Left ventricle myocardium inferior (tissue), 1 donor: ENCODE measurements around the gene SRSF5. TPM values are rescaled to one million over a fixed set of nuclear protein-coding genes. Genes with fewer than 3 reads are reported as not detected.
"Not testable (repeated sequence)": the region's sequence is repeated elsewhere in the genome, so short reads cannot be mapped to it uniquely, and the experiment has no call there.

ENCODE experiments used
- DNase-seq: peaks from one replicate; pipeline ENCODE4 v3.0.0-alpha.2; 2020
- H3K27ac ChIP-seq: fragments of 200-600 bp; replicated peaks from 2 replicates; pipeline ENCODE4 v1.8.0; 2021
- H3K27me3 ChIP-seq: fragments of 200-600 bp; 2 replicates; pipeline ENCODE4 v1.8.0; 2021; ENCODE audit warnings: low read depth
- H3K36me3 ChIP-seq: fragments of 200-600 bp; 2 replicates; pipeline ENCODE4 v1.8.0; 2021
- H3K4me1 ChIP-seq: fragments of 200-600 bp; 2 replicates; pipeline ENCODE4 v1.8.0; 2021
- H3K4me3 ChIP-seq: fragments of 200-600 bp; 2 replicates; pipeline ENCODE4 v1.8.0; 2021; ENCODE audit warnings: mild to moderate bottlenecking, moderate library complexity
- H3K9me3 ChIP-seq: fragments of 200-600 bp; replicated peaks from 2 replicates; pipeline ENCODE4 v1.8.0; 2021
- intact Hi-C: fragments of 100-400 bp; cut with micrococcal nuclease; formaldehyde crosslinking; loops from one replicate; pipeline ENCODE4 v1.11.0; 2022
- long read RNA-seq: library from polyadenylated mRNA; unstranded; transcript quantifications from one replicate; pipeline ENCODE4 v2.0.0, GENCODE V29; 2021
- total RNA-seq: library from RNA; stranded (reverse); fragmentation: NEBNext Ultra II Directional; extraction: Animal tissue kit (Norgen Biotek cat#: 25700); gene quantifications from one replicate; pipeline ENCODE4 v1.2.1, GENCODE V29; 2021
- TF ChIP-seq, protein P1 (sequence below): fragments of 200-600 bp; IDR thresholded peaks from 2 replicates; pipeline ENCODE4 v1.8.0; 2021; ENCODE audit warnings: antibody characterized with exemption, mild to moderate bottlenecking, borderline replicate concordance
- donor health status: DM: no; HTN: yes; CAD: no; lungs with severe emphysema.

Gene SRSF5
- total RNA-seq = 167 TPM
- long read RNA-seq, transcript SRSF5-201 (8 exons, 1,638 nt) = minor isoform, 7 of 99 reads
- long read RNA-seq, transcript SRSF5-217 (8 exons, 1,500 nt) = major isoform, 18 of 99 reads
- long read RNA-seq, partial matches to known transcripts = 7 of 99 reads
- long read RNA-seq, other reads (novel, unspliced or antisense) = 63 of 99 reads

DNA sequence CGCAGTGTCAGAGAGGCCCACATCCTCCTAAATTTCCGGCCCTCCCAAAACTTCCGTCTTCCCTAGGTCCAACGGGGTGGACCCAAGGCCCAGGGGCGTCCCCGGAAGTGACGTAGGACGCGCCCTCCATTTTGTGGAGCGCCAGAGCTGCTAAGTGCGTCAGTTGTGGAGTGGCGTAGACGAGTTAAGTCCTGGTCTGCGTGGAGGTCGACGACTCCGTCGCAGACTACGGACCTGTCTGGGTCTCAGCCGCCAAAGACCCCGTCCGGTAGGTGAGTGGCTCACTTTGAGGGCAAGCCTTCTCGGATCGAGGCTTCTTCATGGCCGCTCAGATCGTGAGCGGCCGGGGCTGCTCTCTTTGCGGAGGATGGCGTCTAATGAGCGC, at the start of gene SRSF5:
Gene SRSF5 (plus strand): TSS at position 159 of the 385 bp plus-strand sequence. CDS start 1,015 bp downstream, outside the sequence.
- Histone ChIP-seq H3K4me1 (peaks cover 59% of the 10 kb centered on the region), H3K27ac (peak within 1 kb of the TSS; percentile 97), H3K9me3 (no peaks in the 10 kb centered on the region), H3K27me3 (no peaks in the 10 kb centered on the region), H3K4me3 (peak within 1 kb of the TSS; percentile 78), H3K36me3 (peaks cover 43% of the 10 kb centered on the region)
- TF ChIP-seq, protein P1, sequence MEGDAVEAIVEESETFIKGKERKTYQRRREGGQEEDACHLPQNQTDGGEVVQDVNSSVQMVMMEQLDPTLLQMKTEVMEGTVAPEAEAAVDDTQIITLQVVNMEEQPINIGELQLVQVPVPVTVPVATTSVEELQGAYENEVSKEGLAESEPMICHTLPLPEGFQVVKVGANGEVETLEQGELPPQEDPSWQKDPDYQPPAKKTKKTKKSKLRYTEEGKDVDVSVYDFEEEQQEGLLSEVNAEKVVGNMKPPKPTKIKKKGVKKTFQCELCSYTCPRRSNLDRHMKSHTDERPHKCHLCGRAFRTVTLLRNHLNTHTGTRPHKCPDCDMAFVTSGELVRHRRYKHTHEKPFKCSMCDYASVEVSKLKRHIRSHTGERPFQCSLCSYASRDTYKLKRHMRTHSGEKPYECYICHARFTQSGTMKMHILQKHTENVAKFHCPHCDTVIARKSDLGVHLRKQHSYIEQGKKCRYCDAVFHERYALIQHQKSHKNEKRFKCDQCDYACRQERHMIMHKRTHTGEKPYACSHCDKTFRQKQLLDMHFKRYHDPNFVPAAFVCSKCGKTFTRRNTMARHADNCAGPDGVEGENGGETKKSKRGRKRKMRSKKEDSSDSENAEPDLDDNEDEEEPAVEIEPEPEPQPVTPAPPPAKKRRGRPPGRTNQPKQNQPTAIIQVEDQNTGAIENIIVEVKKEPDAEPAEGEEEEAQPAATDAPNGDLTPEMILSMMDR = no peak
- intact Hi-C loops = no loop called here
- peak; percentile 97 for DNase-seq

DNA sequence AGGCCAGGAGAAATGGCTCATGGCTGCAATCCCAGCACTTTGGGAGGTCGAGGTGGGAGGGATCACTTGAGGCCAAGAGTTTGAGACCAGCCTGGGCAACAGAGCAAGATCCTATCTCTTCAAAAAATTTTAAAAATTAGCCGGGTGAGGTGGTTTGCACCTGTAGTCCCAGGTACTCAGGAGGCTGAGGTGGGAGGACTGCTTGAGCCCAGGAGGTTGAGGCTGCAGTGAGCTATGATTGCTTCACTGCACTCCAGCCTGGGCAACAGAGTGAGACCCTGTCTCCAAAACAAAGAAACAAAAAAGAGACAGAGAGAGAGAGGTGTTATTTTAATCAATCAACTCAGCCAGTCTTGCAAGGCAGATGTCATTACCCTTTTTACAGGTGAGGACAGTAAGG, 48.3 kb upstream of the SRSF5 start:
- H3K4me3 ChIP-seq, H3K27me3 ChIP-seq, H3K9me3 ChIP-seq, intact Hi-C loops, H3K36me3 ChIP-seq, DNase-seq: not testable (repeated sequence)
- peak overlapping the region; percentile 82 for H3K27ac ChIP-seq
- H3K4me1 ChIP-seq = peaks cover 75% of the 10 kb centered on the region

DNA sequence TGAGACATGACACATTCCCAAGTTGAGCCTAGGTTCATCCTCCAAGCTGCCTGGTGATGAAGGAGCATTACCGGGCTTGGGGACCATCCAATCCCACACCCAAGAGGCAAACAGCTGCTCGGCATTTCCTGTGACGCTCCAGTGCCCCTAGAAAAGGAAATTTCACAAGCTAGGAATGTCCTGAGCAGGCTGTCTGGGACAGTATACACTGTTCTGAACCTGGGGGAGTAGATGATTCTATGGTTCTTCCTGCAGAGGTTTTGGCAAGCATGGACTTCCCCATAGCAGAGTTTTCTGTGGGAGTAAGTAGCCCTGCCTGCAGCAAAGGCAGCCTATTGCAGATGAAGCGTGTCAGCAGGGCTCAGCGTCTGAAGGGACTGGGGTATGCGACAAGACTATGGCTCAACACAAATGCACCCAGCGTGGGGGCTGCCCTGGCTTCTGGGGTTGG, 47.4 kb upstream of the SRSF5 start:
- intact Hi-C loops = no loop called here
- Histone ChIP-seq H3K36me3 (no peaks in the 10 kb centered on the region), H3K4me3 (no peak overlapping the region), H3K4me1 (peaks cover 66% of the 10 kb centered on the region), H3K9me3 (no peaks in the 10 kb centered on the region), H3K27ac (peak overlapping the region; percentile 82), H3K27me3 (no peaks in the 10 kb centered on the region)
- TF ChIP-seq, protein P1 = no peak
- DNase-seq = peak; percentile 50

DNA sequence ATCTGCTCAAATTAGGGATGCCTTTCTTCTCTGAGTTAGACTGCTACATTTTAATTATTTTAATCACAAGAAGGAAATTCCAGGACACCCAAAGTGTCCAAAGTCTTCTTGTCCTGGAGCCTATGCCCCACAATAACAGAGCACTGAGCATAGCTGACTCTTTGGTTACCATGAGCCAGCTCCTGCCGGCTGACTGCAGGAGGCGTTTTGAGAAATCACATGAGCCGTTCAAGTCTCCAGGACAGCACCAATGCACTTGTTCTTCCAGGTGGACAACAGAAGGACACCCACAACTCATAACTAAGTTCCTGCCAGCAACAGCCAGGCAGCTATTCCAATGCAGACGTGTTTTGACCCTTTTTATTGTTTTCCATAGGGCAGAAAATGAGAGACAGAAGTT, 46.0 kb upstream of the SRSF5 start:
- no peak for DNase-seq
- intact Hi-C loops = no loop called here
- no peak overlapping the region for H3K27ac ChIP-seq
- peaks cover 54% of the 10 kb centered on the region for H3K4me1 ChIP-seq
- TF ChIP-seq, protein P1 = no peak
- H3K27me3 ChIP-seq = no peaks in the 10 kb centered on the region
- no peaks in the 10 kb centered on the region for H3K9me3 ChIP-seq
- H3K4me3 ChIP-seq = no peak overlapping the region
- H3K36me3 ChIP-seq = no peaks in the 10 kb centered on the region

DNA sequence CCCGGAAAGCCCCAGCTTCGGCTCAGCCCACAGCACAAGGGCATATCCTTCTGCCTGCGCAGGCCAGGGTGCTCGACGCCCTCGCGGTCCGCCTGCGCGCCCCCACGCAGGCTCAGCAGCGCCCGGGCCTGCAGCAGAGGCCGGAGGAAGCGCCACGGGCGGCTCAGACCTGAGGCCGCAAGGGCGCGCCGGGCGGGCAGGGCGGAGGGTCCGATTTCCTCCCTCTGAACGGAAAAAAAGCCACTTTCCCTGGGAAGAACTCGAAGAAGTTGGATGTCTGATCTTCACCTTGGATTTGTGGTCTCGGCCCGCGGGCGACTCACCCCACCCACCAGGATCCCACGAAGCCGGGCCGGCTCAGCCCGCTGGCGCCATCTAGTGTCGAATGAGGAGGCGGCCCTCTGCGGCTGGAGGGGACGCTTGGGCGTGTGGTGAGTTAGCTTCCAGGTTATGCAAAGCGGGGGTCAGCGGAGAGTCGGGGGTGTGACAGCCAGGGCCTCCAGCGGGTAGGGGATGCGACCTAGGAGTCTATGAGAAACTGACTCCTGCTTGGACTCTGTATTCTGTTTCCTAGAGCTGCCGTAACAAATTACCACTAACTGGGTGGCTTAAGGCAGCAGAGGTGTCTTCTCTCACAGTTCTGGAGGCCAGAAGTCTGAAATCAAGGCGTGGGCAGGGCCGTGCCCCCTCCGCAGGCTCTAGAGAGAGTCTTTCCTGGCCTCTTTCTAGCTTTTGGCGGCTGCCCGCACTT, 40.0 kb upstream of the SRSF5 start:
- Histone ChIP-seq H3K4me1 (peaks cover 27% of the 10 kb centered on the region), H3K27ac (peak overlapping the region; percentile 76), H3K36me3 (no peaks in the 10 kb centered on the region), H3K9me3 (no peaks in the 10 kb centered on the region), H3K4me3 (peak overlapping the region; percentile 62), H3K27me3 (no peaks in the 10 kb centered on the region)
- TF ChIP-seq, protein P1 = peak; percentile 99
- intact Hi-C loops = loop anchor here (5.0 kb wide), 2 partner anchors 125 to 140 kb away; no protein-coding TSS in a partner anchor
- DNase-seq = peak; percentile 85

DNA sequence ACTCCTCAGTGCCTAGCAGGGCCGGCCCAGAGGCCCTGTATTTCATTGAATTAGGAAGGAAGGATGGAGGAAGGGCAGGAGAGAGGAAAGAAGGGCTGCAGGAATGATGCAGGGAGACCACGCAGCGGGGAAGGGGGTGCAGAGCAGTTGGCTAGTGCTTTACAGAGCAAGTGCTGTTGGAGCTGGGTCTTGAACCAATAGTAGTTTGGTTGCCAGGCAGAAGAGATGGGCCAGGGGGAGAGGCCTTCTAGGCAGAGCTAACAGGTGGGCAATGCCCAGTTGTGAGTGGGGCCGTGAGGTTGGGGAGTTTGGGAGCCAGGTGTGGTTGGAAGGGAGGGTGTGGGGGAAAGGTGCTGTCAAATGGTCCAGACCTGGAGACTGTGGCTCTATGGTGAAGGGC, 39.1 kb upstream of the SRSF5 start:
- peak overlapping the region; percentile 40 for H3K27ac ChIP-seq
- intact Hi-C loops = loop anchor here (5.0 kb wide), 2 partner anchors 126 to 141 kb away; no protein-coding TSS in a partner anchor
- H3K27me3 ChIP-seq = no peaks in the 10 kb centered on the region
- DNase-seq = no peak
- no peaks in the 10 kb centered on the region for H3K36me3 ChIP-seq
- TF ChIP-seq, protein P1 = no peak
- no peak overlapping the region for H3K4me3 ChIP-seq
- no peaks in the 10 kb centered on the region for H3K9me3 ChIP-seq
- peaks cover 27% of the 10 kb centered on the region for H3K4me1 ChIP-seq

DNA sequence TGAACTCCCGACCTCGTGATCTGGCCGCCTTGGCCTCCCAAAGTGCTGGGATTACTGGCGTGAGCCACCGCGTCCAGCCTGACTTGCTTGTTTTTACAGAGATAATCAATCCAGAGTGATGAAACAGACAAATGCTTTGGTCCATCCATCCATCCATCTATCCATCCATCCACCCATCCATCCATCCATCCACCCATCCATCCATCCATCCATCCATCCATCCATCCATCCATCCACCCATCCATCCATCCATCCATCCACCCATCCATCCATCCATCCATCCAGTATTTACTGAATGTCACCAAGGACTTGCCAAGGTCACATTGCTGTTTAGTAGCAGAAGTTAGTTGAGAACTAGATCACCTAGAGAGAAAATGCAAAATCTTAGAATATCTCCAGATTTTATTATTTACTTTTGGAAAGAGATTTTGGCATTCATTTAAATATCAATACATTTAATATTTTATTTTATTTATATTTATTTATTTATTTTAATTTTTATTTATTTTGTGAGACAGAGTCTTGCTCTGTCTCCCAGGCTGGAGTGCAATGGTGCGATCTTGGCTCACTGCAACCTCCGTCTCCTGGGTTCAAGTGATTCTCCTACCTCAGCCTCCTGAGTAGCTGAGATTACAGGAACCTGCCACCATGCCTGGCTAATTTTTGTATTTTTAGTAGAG, 34.9 kb upstream of the SRSF5 start:
- H3K4me1 ChIP-seq = peaks cover 20% of the 10 kb centered on the region
- intact Hi-C loops, H3K4me3 ChIP-seq, H3K9me3 ChIP-seq, DNase-seq, H3K27ac ChIP-seq, H3K36me3 ChIP-seq: not testable (repeated sequence)
- peaks cover 12% of the 10 kb centered on the region for H3K27me3 ChIP-seq

DNA sequence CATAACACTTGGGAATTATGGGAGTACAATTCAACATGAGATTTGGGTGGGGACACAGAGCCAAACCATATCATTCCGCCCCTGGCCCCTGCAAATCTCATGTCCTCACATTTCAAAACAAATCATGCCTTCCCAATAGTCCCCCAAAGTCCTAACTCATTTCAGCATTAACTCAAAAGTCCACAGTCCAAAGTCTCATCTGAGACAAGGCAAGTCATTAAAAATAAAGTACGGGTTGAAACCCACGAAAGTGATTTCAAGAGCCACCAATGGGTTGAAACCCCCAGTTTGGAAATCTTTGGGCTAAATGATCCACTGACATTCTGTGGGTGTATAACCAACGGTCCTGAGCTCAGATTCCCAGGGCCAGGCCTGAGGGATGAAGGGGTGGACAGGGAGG, 30.5 kb upstream of the SRSF5 start:
- intact Hi-C loops = not testable (repeated sequence)

More for the DNA sequence above, 30.5 kb upstream of the SRSF5 start:
- not testable (repeated sequence) for H3K4me1 ChIP-seq, H3K27ac ChIP-seq, H3K9me3 ChIP-seq, DNase-seq, H3K36me3 ChIP-seq, H3K4me3 ChIP-seq
- H3K27me3 ChIP-seq = peaks cover 12% of the 10 kb centered on the region
